Naive thymus-derived CD4-positive, alpha-beta T cell (primary cell): ENCODE measurements around the gene ALX3. TPM values are rescaled to one million over a fixed set of nuclear protein-coding genes. Genes with fewer than 3 reads are reported as not detected.
"Not testable (repeated sequence)": the region's sequence is repeated elsewhere in the genome, so short reads cannot be mapped to it uniquely, and the experiment has no call there.

Source experiments
- ATAC-seq: fragments of 150-1000 bp; cut with Tn5 transposase; 2 replicates; pipeline ENCODE4 v1.10.0; 2021; ENCODE audit warnings: mild to moderate bottlenecking, moderate library complexity
- CTCF ChIA-PET: fragments of 350-600 bp; sonication (Branson Sonifier 250); formaldehyde crosslinking; loops from one replicate; lab custom pipeline; 2021; ENCODE audit warnings: antibody characterized with exemption; lab: Charles Lee
- POLR2A ChIA-PET: fragments of 350-600 bp; sonication (Branson Sonifier 250); formaldehyde crosslinking; loops from one replicate; lab custom pipeline; 2021; ENCODE audit warnings: antibody characterized with exemption, inconsistent platforms; lab: Charles Lee
- DNase-seq, 9 donors: peaks; one replicate each; pipeline versions ENCODE4 v3.0.0 to v3.0.0-alpha.2; 2020 to 2022; ENCODE audit warnings: mixed read lengths in 1 of 9
- H3K27ac ChIP-seq: one replicate; pipeline ENCODE4 v1.7.0; 2013; ENCODE audit warnings: mild to moderate bottlenecking, low read depth, low read length, moderate library complexity
- H3K27me3 ChIP-seq, 2 donors: one replicate each; pipeline ENCODE4 v1.7.0; 2013; ENCODE audit warnings: low read length in 2 of 2, mild to moderate bottlenecking in 2 of 2, moderate library complexity in 2 of 2; ENCODE audit not compliant: control insufficient read depth in 2 of 2, insufficient read depth in 2 of 2
- H3K36me3 ChIP-seq, 3 experiments: 1 replicate in 2 of 3; 2 replicates in 1 of 3; pipeline ENCODE4 v1.7.0; 2013; ENCODE audit warnings: low read length in 3 of 3, mild to moderate bottlenecking in 3 of 3, moderate library complexity in 1 of 3; ENCODE audit not compliant: insufficient read depth in 3 of 3, control insufficient read depth in 2 of 3
- H3K4me1 ChIP-seq, 2 donors: one replicate each; pipeline ENCODE4 v1.7.0; 2013; ENCODE audit warnings: low read length in 2 of 2, mild to moderate bottlenecking in 2 of 2, moderate library complexity in 1 of 2; ENCODE audit not compliant: control insufficient read depth in 2 of 2, insufficient read depth in 2 of 2
- H3K4me3 ChIP-seq: 2 replicates; pipeline ENCODE4 v1.7.0; 2013; ENCODE audit warnings: mild to moderate bottlenecking, low read length
- H3K9me3 ChIP-seq, 3 experiments: 1 replicate in 2 of 3; 2 replicates in 1 of 3; pipeline ENCODE4 v1.7.0; 2013; ENCODE audit warnings: low read length in 3 of 3; ENCODE audit not compliant: control insufficient read depth in 2 of 3
- H3K27ac Mint-ChIP-seq, 9 donors: one replicate each; pipeline ENCODE4 v1.8.0; 2020 to 2022; ENCODE audit warnings: mixed read lengths in 9 of 9, mild to moderate bottlenecking in 8 of 9, moderate library complexity in 5 of 9, inconsistent platforms in 2 of 9
- H3K27me3 Mint-ChIP-seq, 5 donors: one replicate each; pipeline ENCODE4 v1.8.0; 2021 to 2022; ENCODE audit warnings: mixed read lengths in 5 of 5, mild to moderate bottlenecking in 1 of 5
- H3K36me3 Mint-ChIP-seq, 5 donors: one replicate each; pipeline ENCODE4 v1.8.0; 2020 to 2022; ENCODE audit warnings: mixed read lengths in 5 of 5, mild to moderate bottlenecking in 3 of 5, inconsistent platforms in 1 of 5
- H3K4me1 Mint-ChIP-seq, 7 donors: one replicate each; pipeline ENCODE4 v1.8.0; 2020 to 2022; ENCODE audit warnings: mixed read lengths in 7 of 7, mild to moderate bottlenecking in 3 of 7, inconsistent platforms in 1 of 7
- H3K4me3 Mint-ChIP-seq, 10 donors: one replicate each; pipeline ENCODE4 v1.8.0; 2020 to 2022; ENCODE audit warnings: mild to moderate bottlenecking in 10 of 10, mixed read lengths in 10 of 10, moderate library complexity in 6 of 10, inconsistent platforms in 2 of 10
- H3K9me3 Mint-ChIP-seq, 11 donors: one replicate each; pipeline ENCODE4 v1.8.0; 2020 to 2022; ENCODE audit warnings: mixed read lengths in 11 of 11, mild to moderate bottlenecking in 4 of 11, inconsistent platforms in 1 of 11, moderate library complexity in 1 of 11
- intact Hi-C, 2 donors: fragments of 100-400 bp; cut with micrococcal nuclease; formaldehyde crosslinking; loops; one replicate each; pipeline ENCODE4 v1.15.1; 2023
- polyA plus RNA-seq, 2 donors: library from polyadenylated mRNA; unstranded; fragments of 300-500 nt; fragmentation: Illumina TruSeq; gene quantifications; one replicate each; pipeline ENCODE4 v1.2.3, GENCODE V29; 2021
- total RNA-seq, 6 experiments: library from RNA in 5 of 6; stranded (reverse) in 5 of 6; gene quantifications; 1 replicate in 5 of 6; 2 replicates in 1 of 6; pipeline ENCODE4 v1.2.3 and lab custom pipeline; 2021 to 2026

ALX3 gene
- total and polyA plus RNA-seq, 7 experiments from 2014 or later: not detected

- Mint-ChIP-seq H3K27ac (peak overlapping the region; percentile 81 to 98 (median 95)), H3K4me1 (peaks cover 32 to 72% (median 57%) of the 10 kb centered on the region in 7 donors), H3K4me3 (peak overlapping the region; percentile 81 to 98 (median 95)), H3K36me3 (peaks cover 3 to 11% (median 5%) of the 10 kb centered on the region in 5 donors), H3K9me3 (peaks cover 0 to 2% (median 0%) of the 10 kb centered on the region in 11 donors), H3K27me3 (no peaks in the 10 kb centered on the region)
- Histone ChIP-seq H3K27me3 (no peaks in the 10 kb centered on the region), H3K4me1 (peaks cover 31% of the 10 kb centered on the region in 2 donors), H3K9me3 (no peaks in the 10 kb centered on the region), H3K4me3 (peak overlapping the region; percentile 48), H3K27ac (peak overlapping the region; percentile 97), H3K36me3 (peaks cover 5 to 16% (median 5%) of the 10 kb centered on the region in 3 experiments)
- ATAC-seq (no peak), DNase-seq (no peak)
- ChIA-PET POLR2A (interaction anchor here (0.6 to 5.1 kb wide), 9 partner anchors 22 to 751 kb away, joined by 3 to 31 read pairs (median 4); partner anchors contain the start of genes AHCYL1, PSRC1 and RBM15), CTCF (interaction anchor here (0.6 to 1.5 kb wide), 5 partner anchors 8 to 550 kb away, joined by 3 to 4 read pairs (median 3); partner anchors contain the start of gene ATXN7L2)
- intact Hi-C loops: loop anchor here (1.0 to 10.0 kb wide), 18 partner anchors 19 to 1723 kb away; partner anchors contain the start of genes AHCYL1 (in 2 of the 2), CLCC1 (in 2 of the 2), GNAI3 (in 2 of the 2) and KCNC4 (in 2 of the 2)
Observed at GRCh38 chr1:110034040-110034450, 36.4 kb downstream of the ALX3 start.

GRCh38 chr1:110033421-110033820, 37.1 kb downstream of the ALX3 start:
- no peaks in the 10 kb centered on the region for H3K9me3 ChIP-seq
- peaks cover under 1 to 10% (median 4%) of the 10 kb centered on the region in 3 experiments for H3K36me3 ChIP-seq
- POLR2A ChIA-PET: interaction anchor here (5.1 kb wide), 1 partner anchor 305 kb away, joined by 31 read pairs; the partner anchor contains the start of gene RBM15
- peak overlapping the region; percentile 48 for H3K4me3 ChIP-seq
- Mint-ChIP-seq H3K36me3 (peaks cover 0 to 5% (median 4%) of the 10 kb centered on the region in 5 donors), H3K9me3 (peaks cover 0 to 2% (median 0%) of the 10 kb centered on the region in 11 donors), H3K4me1 (peaks cover 32 to 69% (median 57%) of the 10 kb centered on the region in 7 donors), H3K27me3 (no peaks in the 10 kb centered on the region), H3K27ac (peak overlapping the region; percentile 81 to 98 (median 95)), H3K4me3 (peak overlapping the region in 8 of 10 donors; percentile 81 to 98 (median 95))
- ATAC-seq: no peak
- no peaks in the 10 kb centered on the region for H3K27me3 ChIP-seq
- DNase-seq: no peak
- intact Hi-C loops: loop anchor here (5.0 to 10.0 kb wide), 6 partner anchors 179 to 1724 kb away; partner anchors contain the start of genes CLCC1 (in 2 of the 2), ATP5PB (in 1 of the 2), DDX20 (in 1 of the 2) and KCNC4 (in 1 of the 2)
- CTCF ChIA-PET: interaction anchor here (1.2 kb wide), 1 partner anchor 27 kb away, joined by 3 read pairs; no protein-coding TSS in a partner anchor
- peaks cover 31% of the 10 kb centered on the region in 2 donors for H3K4me1 ChIP-seq
- no peak overlapping the region for H3K27ac ChIP-seq

- CTCF ChIA-PET: interaction anchor here (0.9 to 1.2 kb wide), 2 partner anchors 28 to 392 kb away, joined by 3 read pairs; no protein-coding TSS in a partner anchor
- POLR2A ChIA-PET: interaction anchor here (0.6 to 5.1 kb wide), 2 partner anchors 307 to 932 kb away, joined by 3 to 31 read pairs; partner anchors contain the start of gene RBM15
- Mint-ChIP-seq H3K4me1 (peaks cover 32 to 69% (median 57%) of the 10 kb centered on the region in 7 donors), H3K4me3 (peak overlapping the region in 6 of 10 donors; percentile 1 to 98 (median 52)), H3K27ac (peak overlapping the region in 7 of 9 donors; percentile 31 to 98 (median 73)), H3K27me3 (no peaks in the 10 kb centered on the region), H3K36me3 (no peaks in the 10 kb centered on the region), H3K9me3 (peaks cover 0 to 2% (median 0%) of the 10 kb centered on the region in 11 donors)
- ATAC-seq: no peak
- H3K36me3 ChIP-seq: peaks cover 0 to 6% (median 0%) of the 10 kb centered on the region in 3 experiments
- H3K27ac ChIP-seq: no peak overlapping the region
- no peak overlapping the region for H3K4me3 ChIP-seq
- H3K27me3 ChIP-seq: no peaks in the 10 kb centered on the region
- peaks cover 31% of the 10 kb centered on the region in 2 donors for H3K4me1 ChIP-seq
- no peaks in the 10 kb centered on the region for H3K9me3 ChIP-seq
- intact Hi-C loops: loop anchor here (5.0 to 10.0 kb wide), 6 partner anchors 180 to 1725 kb away; partner anchors contain the start of genes CLCC1 (in 2 of the 2), ATP5PB (in 1 of the 2), DDX20 (in 1 of the 2) and KCNC4 (in 1 of the 2)
- no peak for DNase-seq
Observed at GRCh38 chr1:110032327-110032726, 38.1 kb downstream of the ALX3 start.

GRCh38 chr1:110030687-110031086, 39.8 kb downstream of the ALX3 start:
- not testable (repeated sequence) for H3K36me3 Mint-ChIP-seq, H3K27me3 ChIP-seq, DNase-seq, H3K36me3 ChIP-seq, ATAC-seq, H3K9me3 ChIP-seq, H3K9me3 Mint-ChIP-seq, H3K27me3 Mint-ChIP-seq
- intact Hi-C loops: loop anchor here (2.0 to 10.0 kb wide), 8 partner anchors 20 to 1727 kb away; partner anchors contain the start of genes CLCC1 (in 2 of the 2), ATP5PB (in 1 of the 2), DDX20 (in 1 of the 2) and KCNC4 (in 1 of the 2)
- peak overlapping the region; percentile 87 to 97 (median 95) for H3K27ac Mint-ChIP-seq
- peak overlapping the region; percentile 61 for H3K27ac ChIP-seq
- CTCF ChIA-PET: interaction anchor here (0.7 to 2.5 kb wide), 7 partner anchors 11 to 1673 kb away, joined by 3 to 12 read pairs (median 7); partner anchors contain the start of gene AHCYL1
- peaks cover 27 to 55% (median 46%) of the 10 kb centered on the region in 7 donors for H3K4me1 Mint-ChIP-seq
- peak overlapping the region; percentile 36 for H3K4me3 ChIP-seq
- POLR2A ChIA-PET: interaction anchor here (1.3 to 5.1 kb wide), 3 partner anchors 8 to 523 kb away, joined by 3 to 31 read pairs (median 4); partner anchors contain the start of gene RBM15
- H3K4me1 ChIP-seq: peaks cover 27% of the 10 kb centered on the region in 2 donors
- H3K4me3 Mint-ChIP-seq: peak overlapping the region; percentile 74 to 90 (median 86)

- Histone ChIP-seq H3K27ac (no peak overlapping the region), H3K4me3 (no peak overlapping the region), H3K27me3 (no peaks in the 10 kb centered on the region), H3K36me3 (peaks cover 0 to 44% (median 15%) of the 10 kb centered on the region in 3 experiments), H3K9me3 (no peaks in the 10 kb centered on the region), H3K4me1 (no peaks in the 10 kb centered on the region)
- peaks cover 5 to 30% (median 8%) of the 10 kb centered on the region in 5 donors for H3K36me3 Mint-ChIP-seq
- CTCF ChIA-PET: no interaction called here
- DNase-seq (no peak), ATAC-seq (no peak)
- intact Hi-C loops: no loop called here
- POLR2A ChIA-PET: no interaction called here
- H3K27ac Mint-ChIP-seq: no peak overlapping the region
- no peaks in the 10 kb centered on the region for H3K27me3 Mint-ChIP-seq
- no peaks in the 10 kb centered on the region for H3K9me3 Mint-ChIP-seq
- H3K4me3 Mint-ChIP-seq: no peak overlapping the region
- H3K4me1 Mint-ChIP-seq: peaks cover 0 to 2% (median 2%) of the 10 kb centered on the region in 7 donors
Observed at GRCh38 chr1:110024613-110025012, 45.9 kb downstream of the ALX3 start.

- Histone ChIP-seq H3K4me3 (no peak overlapping the region), H3K9me3 (no peaks in the 10 kb centered on the region), H3K27me3 (no peaks in the 10 kb centered on the region), H3K36me3 (peaks cover 25 to 77% (median 38%) of the 10 kb centered on the region in 3 experiments), H3K4me1 (no peaks in the 10 kb centered on the region), H3K27ac (no peak overlapping the region)
- Mint-ChIP-seq H3K27me3 (no peaks in the 10 kb centered on the region), H3K9me3 (no peaks in the 10 kb centered on the region), H3K36me3 (peaks cover 13 to 63% (median 21%) of the 10 kb centered on the region in 5 donors), H3K4me3 (no peak overlapping the region), H3K27ac (peak overlapping the region in 1 of 9 donors; percentile 70), H3K4me1 (no peaks in the 10 kb centered on the region)
- DNase-seq (no peak), ATAC-seq (no peak)
- ChIA-PET POLR2A (no interaction called here), CTCF (no interaction called here)
- intact Hi-C loops: no loop called here
Observed at GRCh38 chr1:110021285-110021684, 49.2 kb downstream of the ALX3 start.
